GM23248 (cell line): ENCODE measurements around the gene KRT73.

Experiments used
- EZH2 ChIP-seq: fragments of 200-600 bp; sonication (generic); IDR thresholded peaks from 2 replicates; pipeline ENCODE4 v1.6.1; 2018; ENCODE audit warnings: antibody characterized with exemption, mild to moderate bottlenecking; ENCODE audit not compliant: insufficient read depth, poor library complexity, severe bottlenecking
- EZH2phosphoT487 ChIP-seq: fragments of 200-600 bp; sonication (generic); IDR thresholded peaks from 2 replicates; pipeline ENCODE4 v1.6.1; 2018; ENCODE audit warnings: antibody characterized with exemption, moderate library complexity, mild to moderate bottlenecking, low read depth; ENCODE audit not compliant: insufficient read depth

DNA sequence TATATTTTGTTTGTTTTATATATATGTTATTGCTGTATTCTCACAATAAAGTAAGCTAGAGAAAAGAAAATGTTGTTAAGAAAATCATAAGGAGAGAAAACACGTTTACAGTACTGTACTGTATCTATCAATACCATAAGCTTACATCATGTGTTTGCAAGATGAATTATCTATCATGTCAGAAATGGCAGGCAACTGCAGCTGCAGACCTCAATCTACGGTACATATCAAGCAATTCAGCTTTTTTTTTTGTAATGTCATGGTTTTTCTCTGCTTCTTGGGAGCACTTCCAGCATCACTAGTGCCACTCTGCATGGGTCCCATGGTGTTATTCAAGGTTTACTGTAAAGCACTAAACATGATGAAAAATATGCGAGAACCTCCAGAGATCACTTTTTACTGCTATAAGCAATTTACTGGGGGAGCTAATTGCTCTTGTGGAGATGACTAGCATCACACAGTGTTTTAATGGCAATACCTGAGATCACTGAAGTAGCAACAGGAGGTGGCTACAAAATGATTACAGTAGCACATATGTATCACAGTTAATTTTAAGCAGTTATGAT is 42.7 kb upstream of the KRT73 start:
- TF ChIP-seq EZH2 (no peak), EZH2phosphoT487 (no peak)
